ENCODE results near the gene CAMTA2. TPM values are rescaled to one million over a fixed set of nuclear protein-coding genes. Genes with fewer than 3 reads are reported as not detected.
A peak's percentile ranks its signal among the peaks of the same experiment; 100 is the strongest.
"Not testable (repeated sequence)": the region's sequence is repeated elsewhere in the genome, so short reads cannot be mapped to it uniquely, and the experiment has no call there.

Gene CAMTA2, protein sequence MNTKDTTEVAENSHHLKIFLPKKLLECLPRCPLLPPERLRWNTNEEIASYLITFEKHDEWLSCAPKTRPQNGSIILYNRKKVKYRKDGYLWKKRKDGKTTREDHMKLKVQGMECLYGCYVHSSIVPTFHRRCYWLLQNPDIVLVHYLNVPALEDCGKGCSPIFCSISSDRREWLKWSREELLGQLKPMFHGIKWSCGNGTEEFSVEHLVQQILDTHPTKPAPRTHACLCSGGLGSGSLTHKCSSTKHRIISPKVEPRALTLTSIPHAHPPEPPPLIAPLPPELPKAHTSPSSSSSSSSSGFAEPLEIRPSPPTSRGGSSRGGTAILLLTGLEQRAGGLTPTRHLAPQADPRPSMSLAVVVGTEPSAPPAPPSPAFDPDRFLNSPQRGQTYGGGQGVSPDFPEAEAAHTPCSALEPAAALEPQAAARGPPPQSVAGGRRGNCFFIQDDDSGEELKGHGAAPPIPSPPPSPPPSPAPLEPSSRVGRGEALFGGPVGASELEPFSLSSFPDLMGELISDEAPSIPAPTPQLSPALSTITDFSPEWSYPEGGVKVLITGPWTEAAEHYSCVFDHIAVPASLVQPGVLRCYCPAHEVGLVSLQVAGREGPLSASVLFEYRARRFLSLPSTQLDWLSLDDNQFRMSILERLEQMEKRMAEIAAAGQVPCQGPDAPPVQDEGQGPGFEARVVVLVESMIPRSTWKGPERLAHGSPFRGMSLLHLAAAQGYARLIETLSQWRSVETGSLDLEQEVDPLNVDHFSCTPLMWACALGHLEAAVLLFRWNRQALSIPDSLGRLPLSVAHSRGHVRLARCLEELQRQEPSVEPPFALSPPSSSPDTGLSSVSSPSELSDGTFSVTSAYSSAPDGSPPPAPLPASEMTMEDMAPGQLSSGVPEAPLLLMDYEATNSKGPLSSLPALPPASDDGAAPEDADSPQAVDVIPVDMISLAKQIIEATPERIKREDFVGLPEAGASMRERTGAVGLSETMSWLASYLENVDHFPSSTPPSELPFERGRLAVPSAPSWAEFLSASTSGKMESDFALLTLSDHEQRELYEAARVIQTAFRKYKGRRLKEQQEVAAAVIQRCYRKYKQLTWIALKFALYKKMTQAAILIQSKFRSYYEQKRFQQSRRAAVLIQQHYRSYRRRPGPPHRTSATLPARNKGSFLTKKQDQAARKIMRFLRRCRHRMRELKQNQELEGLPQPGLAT
- 100 to 1,000 TPM; 101 to 109 TPM for total RNA-seq

GRCh38 chr17:4986951-4987766 is at the start of gene CAMTA2:
Gene CAMTA2 (minus strand): TSS chr17:4987675. CDS start chr17:4986222, 1,453 bp downstream.
- Mint-ChIP-seq H3K27me3 (no peaks in the 10 kb centered on the region), H3K4me1 (ENCODE audit: low read depth) (peaks cover 42% of the 10 kb centered on the region), H3K27ac (peak within 1 kb of the TSS; percentile 94), H3K9me3 (no peaks in the 10 kb centered on the region), H3K4me3 (peak within 1 kb of the TSS; percentile 91), H3K36me3 (peaks cover 10% of the 10 kb centered on the region)
- peak; percentile 90 for DNase-seq
- ChIA-PET POLR2A (interaction anchor here (1.0 to 3.5 kb wide), 6 partner anchors 10 to 153 kb away, joined by 3 to 32 read pairs (median 10); partner anchors contain the start of genes INCA1, KIF1C, PFN1 and RNF167), CTCF (interaction anchor here (0.7 to 2.0 kb wide), 13 partner anchors 10 to 91 kb away, joined by 3 to 10 read pairs (median 4); partner anchors contain the start of genes INCA1, KIF1C, RNF167 and SLC25A11)
- intact Hi-C loops (cut with micrococcal nuclease), result loop anchor here (1.0 to 5.0 kb wide), 4 partner anchors 10 to 80 kb away; partner anchors contain the start of genes INCA1, KIF1C, RNF167 and SLC25A11

DNA sequence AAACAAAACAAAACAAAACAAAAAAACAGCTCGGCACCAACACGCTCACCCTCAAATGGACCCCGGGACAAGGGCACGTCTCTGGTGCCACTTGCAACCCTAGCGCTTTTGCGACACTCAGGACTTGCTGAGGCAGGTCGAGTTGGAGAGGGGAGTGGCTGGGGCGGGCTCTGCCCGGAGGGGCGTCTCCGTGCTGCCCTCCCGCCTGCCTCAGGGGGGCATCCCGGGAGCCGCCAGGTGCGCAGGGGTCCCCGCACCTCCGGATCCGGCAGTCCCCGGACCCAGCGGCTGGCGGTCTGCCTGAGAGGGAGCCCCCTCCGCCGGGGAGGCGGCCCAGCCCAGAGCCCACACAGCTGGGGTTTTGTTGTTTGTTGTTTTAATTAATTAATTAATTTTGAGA is 47.8 kb upstream of the CAMTA2 start, which contains the start of gene SLC52A1:
Gene SLC52A1, minus strand, starts transcription at position 112 of the 400 bp plus-strand sequence. CDS start 820 bp downstream, outside the sequence.
- ChIA-PET POLR2A (interaction anchor here (0.6 to 1.8 kb wide), 2 partner anchors 9 to 14 kb away, joined by 3 to 4 read pairs; no protein-coding TSS in a partner anchor), CTCF (interaction anchor here (1.2 to 2.2 kb wide), 2 partner anchors 10 to 27 kb away, joined by 3 to 16 read pairs; no protein-coding TSS in a partner anchor)
- H3K4me3 Mint-ChIP-seq, result no peak within 1 kb of the TSS
- peaks cover 14% of the 10 kb centered on the region for H3K4me1 Mint-ChIP-seq (ENCODE audit: low read depth)
- H3K36me3 Mint-ChIP-seq, result no peaks in the 10 kb centered on the region
- H3K9me3 Mint-ChIP-seq, result no peaks in the 10 kb centered on the region
- no peak within 1 kb of the TSS for H3K27ac Mint-ChIP-seq
- no peaks in the 10 kb centered on the region for H3K27me3 Mint-ChIP-seq
- no peak for DNase-seq
- intact Hi-C loops (cut with micrococcal nuclease), result no loop called here

DNA sequence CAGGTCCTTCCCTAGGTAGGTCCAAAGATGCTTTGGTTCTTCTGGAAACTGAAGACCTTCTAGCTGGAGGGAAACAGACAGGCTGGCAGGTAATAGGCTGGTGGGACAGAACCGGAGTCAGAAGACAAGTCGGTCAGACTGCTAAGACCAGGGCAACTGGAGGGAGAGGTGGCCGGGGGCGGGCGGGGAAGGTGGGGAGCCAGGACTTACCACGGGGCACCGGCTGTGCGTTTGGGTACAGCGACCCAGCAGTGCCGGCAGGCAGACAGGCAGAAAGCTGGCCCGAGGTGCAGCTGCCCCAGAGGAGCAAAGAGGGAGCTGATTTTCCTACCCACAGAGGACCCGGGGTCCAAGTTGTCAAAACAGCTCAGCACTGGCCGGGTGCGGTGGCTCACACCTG is 47.2 kb upstream of the CAMTA2 start:
- Mint-ChIP-seq H3K36me3 (no peaks in the 10 kb centered on the region), H3K27ac (no peak overlapping the region), H3K4me1 (ENCODE audit: low read depth) (peaks cover 16% of the 10 kb centered on the region), H3K9me3 (no peaks in the 10 kb centered on the region), H3K27me3 (no peaks in the 10 kb centered on the region), H3K4me3 (no peak overlapping the region)
- intact Hi-C loops (cut with micrococcal nuclease), result loop anchor here (5.0 kb wide), 2 partner anchors 37 to 67 kb away; partner anchors contain the start of genes INCA1, KIF1C and SPAG7
- POLR2A ChIA-PET, result interaction anchor here (1.8 kb wide), 1 partner anchor 9 kb away, joined by 4 read pairs; no protein-coding TSS in a partner anchor
- CTCF ChIA-PET, result interaction anchor here (1.0 to 2.2 kb wide), 3 partner anchors 15 to 54 kb away, joined by 4 to 16 read pairs (median 4); no protein-coding TSS in a partner anchor
- no peak for DNase-seq

DNA sequence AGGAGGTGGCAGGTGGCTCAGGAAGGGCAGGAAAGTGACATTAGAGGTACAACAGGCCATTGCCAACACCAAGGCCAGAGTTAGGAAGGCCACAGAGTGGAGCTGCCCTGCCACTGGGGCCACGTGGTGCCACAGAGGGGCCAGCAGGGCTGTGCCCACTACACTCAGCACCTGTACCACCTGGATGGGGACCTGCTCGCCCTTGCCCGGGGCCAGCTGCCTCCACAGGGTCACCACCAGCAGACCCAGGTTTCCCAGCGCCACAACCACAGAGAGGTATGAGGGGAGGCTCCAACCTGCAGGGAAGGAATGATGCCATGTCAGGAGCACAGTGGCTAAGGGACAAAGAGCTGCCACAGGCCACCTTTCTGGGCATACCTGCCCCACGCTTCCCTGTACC is 46.6 kb upstream of the CAMTA2 start:
- DNase-seq, result no peak
- Mint-ChIP-seq H3K9me3 (no peaks in the 10 kb centered on the region), H3K4me3 (no peak overlapping the region), H3K27me3 (no peaks in the 10 kb centered on the region), H3K36me3 (no peaks in the 10 kb centered on the region), H3K27ac (no peak overlapping the region), H3K4me1 (ENCODE audit: low read depth) (peaks cover 16% of the 10 kb centered on the region)
- intact Hi-C loops (cut with micrococcal nuclease), result loop anchor here (5.0 kb wide), 2 partner anchors 37 to 67 kb away; partner anchors contain the start of genes INCA1, KIF1C and SPAG7
- ChIA-PET POLR2A (interaction anchor here (1.8 kb wide), 1 partner anchor 10 kb away, joined by 4 read pairs; no protein-coding TSS in a partner anchor), CTCF (interaction anchor here (1.0 to 2.2 kb wide), 3 partner anchors 15 to 53 kb away, joined by 4 to 16 read pairs (median 4); no protein-coding TSS in a partner anchor)

GRCh38 chr17:5033352-5034015 is 46.0 kb upstream of the CAMTA2 start:
- Mint-ChIP-seq H3K27ac (no peak overlapping the region), H3K4me1 (ENCODE audit: low read depth) (peaks cover 16% of the 10 kb centered on the region), H3K36me3 (no peaks in the 10 kb centered on the region), H3K27me3 (no peaks in the 10 kb centered on the region), H3K9me3 (no peaks in the 10 kb centered on the region), H3K4me3 (no peak overlapping the region)
- POLR2A ChIA-PET, result interaction anchor here (1.8 kb wide), 1 partner anchor 11 kb away, joined by 4 read pairs; no protein-coding TSS in a partner anchor
- CTCF ChIA-PET, result interaction anchor here (1.2 kb wide), 1 partner anchor 72 kb away, joined by 3 read pairs; no protein-coding TSS in a partner anchor
- intact Hi-C loops (cut with micrococcal nuclease), result loop anchor here (5.0 kb wide), 2 partner anchors 36 to 66 kb away; partner anchors contain the start of genes INCA1, KIF1C and SPAG7
- DNase-seq, result no peak

DNA sequence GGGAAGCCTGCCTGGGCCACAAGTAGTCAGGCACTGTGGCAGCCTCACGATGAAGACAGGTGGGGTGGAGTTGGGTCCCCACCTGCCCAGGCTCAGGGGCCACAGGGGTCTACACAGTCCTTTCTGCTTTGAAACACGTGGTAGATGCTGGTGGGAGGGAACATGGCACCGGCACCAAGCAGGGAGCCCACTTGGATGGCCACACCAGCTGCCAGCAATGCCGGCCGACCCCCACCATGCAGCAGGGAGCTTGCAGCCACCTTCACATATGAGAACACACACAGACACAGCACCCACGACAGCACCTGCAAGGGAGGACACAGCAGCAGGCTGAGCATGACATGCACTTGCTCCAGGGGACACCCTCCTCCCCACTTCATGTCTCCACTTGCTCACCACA is 45.4 kb upstream of the CAMTA2 start:
- DNase-seq, result no peak
- Mint-ChIP-seq H3K36me3 (no peaks in the 10 kb centered on the region), H3K4me3 (no peak overlapping the region), H3K27ac (no peak overlapping the region), H3K27me3 (no peaks in the 10 kb centered on the region), H3K4me1 (ENCODE audit: low read depth) (peaks cover 16% of the 10 kb centered on the region), H3K9me3 (no peaks in the 10 kb centered on the region)
- POLR2A ChIA-PET, result no interaction called here
- intact Hi-C loops (cut with micrococcal nuclease), result loop anchor here (5.0 kb wide), 2 partner anchors 36 to 66 kb away; partner anchors contain the start of genes INCA1, KIF1C and SPAG7
- CTCF ChIA-PET, result interaction anchor here (1.2 to 7.9 kb wide), 4 partner anchors 17 to 124 kb away, joined by 3 to 74 read pairs (median 8); no protein-coding TSS in a partner anchor

GRCh38 chr17:5031365-5032082 is 44.0 kb upstream of the CAMTA2 start:
- Mint-ChIP-seq H3K9me3 (no peaks in the 10 kb centered on the region), H3K27me3 (no peaks in the 10 kb centered on the region), H3K4me1 (ENCODE audit: low read depth) (peaks cover 16% of the 10 kb centered on the region), H3K36me3 (no peaks in the 10 kb centered on the region), H3K4me3 (peak overlapping the region; percentile 68), H3K27ac (peak overlapping the region; percentile 87)
- peak; percentile 90 for DNase-seq
- ChIA-PET POLR2A (interaction anchor here (1.0 to 1.6 kb wide), 4 partner anchors 13 to 80 kb away, joined by 3 to 4 read pairs (median 4); partner anchors contain the start of genes ZFP3 and ZNF232), CTCF (interaction anchor here (0.7 to 7.9 kb wide), 22 partner anchors 8 to 223 kb away, joined by 3 to 74 read pairs (median 4); partner anchors contain the start of genes CHRNE, INCA1, KIF1C and RNF167)
- intact Hi-C loops (cut with micrococcal nuclease), result loop anchor here (1.0 to 5.0 kb wide), 5 partner anchors 16 to 81 kb away; partner anchors contain the start of genes INCA1, KIF1C and SPAG7

- CTCF ChIA-PET, result interaction anchor here (0.7 to 7.9 kb wide), 18 partner anchors 9 to 224 kb away, joined by 3 to 74 read pairs (median 4); partner anchors contain the start of genes INCA1, KIF1C, RNF167 and SLC25A11
- peak overlapping the region; percentile 68 for H3K4me3 Mint-ChIP-seq
These were observed 42.7 kb upstream of the CAMTA2 start for GRCh38 chr17:5030168-5030567.

DNA sequence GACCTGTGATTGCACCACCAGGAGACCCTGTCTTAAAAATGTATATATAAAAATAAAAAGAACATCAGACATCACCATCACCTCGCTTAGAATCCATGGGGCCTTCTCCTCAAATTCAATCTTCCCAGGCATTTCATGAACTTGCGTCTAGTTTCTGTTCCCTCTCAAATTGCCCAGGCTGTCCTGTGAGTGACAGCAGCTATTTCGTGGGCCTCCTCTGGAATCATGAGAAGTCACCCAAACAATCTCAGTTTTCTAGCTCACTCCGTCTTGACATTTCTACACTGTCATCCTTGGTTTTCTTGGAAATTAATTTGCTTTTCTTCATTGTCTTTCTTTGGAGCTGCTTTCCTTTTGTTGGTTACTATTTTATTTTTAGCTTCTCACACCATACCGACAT is 40.4 kb upstream of the CAMTA2 start:
- Mint-ChIP-seq H3K36me3 (peaks cover 3% of the 10 kb centered on the region), H3K9me3 (no peaks in the 10 kb centered on the region), H3K4me1 (ENCODE audit: low read depth) (peaks cover 16% of the 10 kb centered on the region), H3K4me3 (no peak overlapping the region), H3K27me3 (no peaks in the 10 kb centered on the region), H3K27ac (no peak overlapping the region)
- CTCF ChIA-PET, result interaction anchor here (1.3 to 7.9 kb wide), 2 partner anchors 30 to 35 kb away, joined by 4 to 74 read pairs; partner anchors contain the start of genes INCA1 and KIF1C
- POLR2A ChIA-PET, result no interaction called here
- intact Hi-C loops (cut with micrococcal nuclease), result no loop called here
- no peak for DNase-seq

More at GRCh38 chr17:5030168-5030567, 42.7 kb upstream of the CAMTA2 start:
- H3K4me1 Mint-ChIP-seq (ENCODE audit: low read depth), result peaks cover 16% of the 10 kb centered on the region
- POLR2A ChIA-PET, result interaction anchor here (0.6 to 1.6 kb wide), 6 partner anchors 11 to 172 kb away, joined by 3 to 4 read pairs (median 3); partner anchors contain the start of genes KIF1C and ZNF232
- H3K27me3 Mint-ChIP-seq, H3K9me3 Mint-ChIP-seq, H3K36me3 Mint-ChIP-seq, DNase-seq: not testable (repeated sequence)
- H3K27ac Mint-ChIP-seq, result peak overlapping the region; percentile 87
- intact Hi-C loops (cut with micrococcal nuclease), result loop anchor here (2.0 to 5.0 kb wide), 3 partner anchors 33 to 83 kb away; partner anchors contain the start of genes INCA1, KIF1C and SPAG7

Data from activated CD4-positive, alpha-beta memory T cell treated with anti-CD3 and anti-CD28 coated beads for 36 hours (primary cell).